Right lobe of liver (tissue), 6 donors: Measurements from ENCODE around the gene SPG21. TPM values are rescaled to one million over a fixed set of nuclear protein-coding genes. Genes with fewer than 3 reads are reported as not detected.
A peak's percentile ranks its signal among the peaks of the same experiment; 100 is the strongest.

Experiments used
- ATAC-seq, 4 donors: fragments of 200-7000 bp; cut with Tn5 transposase; one replicate each; pipeline ENCODE4 v1.9.1; 2020; ENCODE audit warnings: mild to moderate bottlenecking in 4 of 4, moderate library complexity in 4 of 4
- DNase-seq, 3 donors: peaks; one replicate each; pipeline ENCODE4 v3.0.0-alpha.2; 2020
- H3K27ac ChIP-seq, 3 donors: fragments of 200-600 bp; one replicate each; pipeline ENCODE4 v1.8.0; 2022
- H3K27me3 ChIP-seq, 2 donors: fragments of 200-600 bp; one replicate each; pipeline ENCODE4 v1.8.0; 2022
- H3K36me3 ChIP-seq, 4 donors: fragments of 200-600 bp; sonication (generic) in 1 of 4; one replicate each; pipeline versions ENCODE4 v1.5.1 to v1.8.0; 2017 to 2022; ENCODE audit warnings: control low read depth in 1 of 4
- H3K4me1 ChIP-seq, 4 donors: fragments of 200-600 bp; sonication (generic) in 1 of 4; one replicate each; pipeline versions ENCODE4 v1.5.1 to v1.8.0; 2017 to 2022; ENCODE audit warnings: control low read depth in 1 of 4
- H3K4me3 ChIP-seq, 3 donors: fragments of 200-600 bp; one replicate each; pipeline ENCODE4 v1.8.0; 2022
- H3K9me3 ChIP-seq, 4 donors: fragments of 200-600 bp; sonication (generic) in 1 of 4; one replicate each; pipeline versions ENCODE4 v1.5.1 to v1.8.0; 2017 to 2022; ENCODE audit warnings: control low read depth in 1 of 4
- POLR2A ChIP-seq: fragments of 450-650 bp; IDR thresholded peaks from one replicate; pipeline ENCODE4 v1.6.1; 2017; ENCODE audit warnings: antibody characterized with exemption, mild to moderate bottlenecking
- WGBS: methylation state at CpG from one replicate; pipeline ENCODE4 v1.1.6; 2018; ENCODE audit warnings: low coverage, low lambda C conversion rate; ENCODE audit not compliant: insufficient coverage; ENCODE audit errors: missing lambda C conversion rate; 5-methylcytosine and 5-hydroxymethylcytosine counted together
- intact Hi-C, 2 donors: fragments of 100-400 bp; cut with DNase I; formaldehyde crosslinking; loops; one replicate each; pipeline versions ENCODE4 v1.11.2 to v1.14.1; 2022
- long read RNA-seq: library from polyadenylated mRNA; unstranded; transcript quantifications from one replicate; pipeline ENCODE4 v2.0.0, GENCODE V29; 2019
- total RNA-seq, 6 experiments: library from RNA; depleted of rRNA in 2 of 6; stranded (reverse); fragments of >200 nt in 2 of 6; fragmentation: NEBNext Ultra II Directional in 3 of 6; extraction: Animal tissue kit (Norgen Biotek cat#: 25700) in 3 of 6; gene quantifications; one replicate each; pipeline versions ENCODE4 v1.1.0 to v1.2.4, GENCODE V29; 2016 to 2023
- TF ChIP-seq, protein P1 (sequence below), 4 donors: fragments of 200-600 bp in 3 of 4; fragments of 450-650 bp in 1 of 4; IDR thresholded peaks; one replicate each; pipeline versions ENCODE4 v1.5.1 to v1.8.0; 2016 to 2022; ENCODE audit warnings: antibody characterized with exemption in 4 of 4, mild to moderate bottlenecking in 2 of 4
- donor health status: DM: no; HTN: yes; CAD: no.
- donor health status: DM: no; HTN: no; CAD: no.
- donor health status: DM: no; HTN: no; CAD: no.
- donor health status: DM: no; HTN: yes; CAD: no.
- donor health status: DM: no; HTN: yes; CAD: no.

Gene SPG21
- total RNA-seq: 10 to 100 TPM; 35.2 to 70.4 (median 52.2) TPM
- long read RNA-seq, transcript SPG21-201 (9 exons, 1,822 nt): major isoform, 6 of 8 reads
- long read RNA-seq, partial matches to known transcripts: 1 of 8 reads
- long read RNA-seq, other reads (novel, unspliced or antisense): 1 of 8 reads

DNA sequence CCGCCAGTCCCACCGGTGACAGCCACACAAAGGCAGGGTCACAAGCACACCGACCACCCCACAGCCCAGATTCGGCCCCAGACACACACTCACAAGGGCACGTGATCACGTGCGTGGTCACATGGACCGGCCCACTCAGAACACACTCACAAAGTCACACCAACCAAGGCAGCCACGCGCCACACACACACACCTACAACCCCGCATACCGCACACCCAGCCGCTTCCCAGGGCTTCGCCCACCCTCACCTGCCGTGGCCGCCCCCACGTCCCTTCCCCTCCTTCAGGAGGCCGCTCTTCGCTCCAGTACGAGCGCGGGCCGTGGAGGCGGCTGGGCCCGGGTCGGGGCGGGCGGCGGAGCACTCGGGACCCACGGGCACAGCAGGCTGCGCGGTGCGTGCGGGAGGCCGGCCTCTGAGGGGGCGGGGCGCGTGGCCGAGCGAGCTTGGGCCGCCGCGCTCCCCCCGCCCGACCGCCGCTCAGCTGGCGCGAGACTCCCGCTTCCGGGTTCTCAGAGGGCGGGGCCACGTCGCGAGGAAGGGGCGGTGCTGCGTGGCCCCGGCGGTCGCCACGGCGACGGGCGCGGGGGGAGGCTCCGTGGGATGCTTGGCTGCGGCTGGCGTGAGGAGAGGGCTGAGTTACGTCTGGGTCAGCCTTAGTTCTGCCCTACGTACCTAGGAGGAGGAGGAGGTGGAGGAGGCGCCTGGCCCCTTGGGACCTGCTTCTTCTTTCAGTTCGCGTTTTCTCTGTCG is at the start of gene SPG21:
SPG21 (minus strand) TSS at position 499 of the 752 bp plus-strand sequence. CDS start 6,345 bp downstream, outside the sequence.
- peak within 1 kb of the TSS; percentile 92 to 95 (median 92) for H3K4me3 ChIP-seq
- H3K4me1 ChIP-seq: peaks cover 0 to 11% (median 2%) of the 10 kb centered on the region in 4 donors
- peak; percentile 94 to 97 (median 96) for DNase-seq
- H3K9me3 ChIP-seq: no peaks in the 10 kb centered on the region
- H3K27me3 ChIP-seq: no peaks in the 10 kb centered on the region
- ATAC-seq: peak; percentile 89 to 96 (median 94)
- WGBS: 0% methylated on average over 18 of the region's 75 CpGs
- peak within 1 kb of the TSS; percentile 93 to 98 (median 97) for H3K27ac ChIP-seq
- peak; percentile 71 for TF ChIP-seq POLR2A
- TF ChIP-seq, protein P1, sequence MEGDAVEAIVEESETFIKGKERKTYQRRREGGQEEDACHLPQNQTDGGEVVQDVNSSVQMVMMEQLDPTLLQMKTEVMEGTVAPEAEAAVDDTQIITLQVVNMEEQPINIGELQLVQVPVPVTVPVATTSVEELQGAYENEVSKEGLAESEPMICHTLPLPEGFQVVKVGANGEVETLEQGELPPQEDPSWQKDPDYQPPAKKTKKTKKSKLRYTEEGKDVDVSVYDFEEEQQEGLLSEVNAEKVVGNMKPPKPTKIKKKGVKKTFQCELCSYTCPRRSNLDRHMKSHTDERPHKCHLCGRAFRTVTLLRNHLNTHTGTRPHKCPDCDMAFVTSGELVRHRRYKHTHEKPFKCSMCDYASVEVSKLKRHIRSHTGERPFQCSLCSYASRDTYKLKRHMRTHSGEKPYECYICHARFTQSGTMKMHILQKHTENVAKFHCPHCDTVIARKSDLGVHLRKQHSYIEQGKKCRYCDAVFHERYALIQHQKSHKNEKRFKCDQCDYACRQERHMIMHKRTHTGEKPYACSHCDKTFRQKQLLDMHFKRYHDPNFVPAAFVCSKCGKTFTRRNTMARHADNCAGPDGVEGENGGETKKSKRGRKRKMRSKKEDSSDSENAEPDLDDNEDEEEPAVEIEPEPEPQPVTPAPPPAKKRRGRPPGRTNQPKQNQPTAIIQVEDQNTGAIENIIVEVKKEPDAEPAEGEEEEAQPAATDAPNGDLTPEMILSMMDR (IDR thresholded peaks at IDR 0.05): no peak
- no peaks in the 10 kb centered on the region for H3K36me3 ChIP-seq
- intact Hi-C loops: no loop called here

DNA sequence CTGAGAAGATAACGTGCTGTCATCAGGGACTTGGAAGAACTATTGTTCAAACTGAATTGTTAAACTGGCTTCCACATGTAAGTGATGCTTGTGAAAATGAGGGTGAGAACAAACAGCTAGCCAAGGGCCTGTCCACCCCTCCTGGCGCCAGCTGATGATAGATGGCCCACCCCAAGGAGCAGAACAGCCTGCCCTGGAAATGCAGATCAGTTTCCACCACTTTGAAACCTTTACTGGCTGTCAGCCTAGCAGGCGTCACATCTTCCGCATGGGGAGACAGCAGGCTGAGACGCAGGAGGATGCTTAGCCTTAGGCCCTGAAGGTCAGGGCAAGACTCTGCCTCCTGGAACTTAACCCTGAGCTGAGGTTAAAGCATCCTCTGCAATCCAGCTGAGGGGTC is 49.1 kb upstream of the SPG21 start:
- no peaks in the 10 kb centered on the region for H3K36me3 ChIP-seq
- TF ChIP-seq, protein P1 (IDR thresholded peaks at IDR 0.05): no peak
- TF ChIP-seq POLR2A: no peak
- WGBS: 68% methylated on average over 4 of the region's 5 CpGs
- ATAC-seq: peak in 1 of 4 donors; percentile 38
- no peaks in the 10 kb centered on the region for H3K27me3 ChIP-seq
- no peak overlapping the region for H3K27ac ChIP-seq
- no peak overlapping the region for H3K4me3 ChIP-seq
- H3K9me3 ChIP-seq: no peaks in the 10 kb centered on the region
- H3K4me1 ChIP-seq: peaks cover 0 to 7% (median 3%) of the 10 kb centered on the region in 4 donors
- intact Hi-C loops: loop anchor here in 1 of 2 donors (10.0 kb wide), 1 partner anchor 236 kb away; no protein-coding TSS in a partner anchor
- no peak for DNase-seq

DNA sequence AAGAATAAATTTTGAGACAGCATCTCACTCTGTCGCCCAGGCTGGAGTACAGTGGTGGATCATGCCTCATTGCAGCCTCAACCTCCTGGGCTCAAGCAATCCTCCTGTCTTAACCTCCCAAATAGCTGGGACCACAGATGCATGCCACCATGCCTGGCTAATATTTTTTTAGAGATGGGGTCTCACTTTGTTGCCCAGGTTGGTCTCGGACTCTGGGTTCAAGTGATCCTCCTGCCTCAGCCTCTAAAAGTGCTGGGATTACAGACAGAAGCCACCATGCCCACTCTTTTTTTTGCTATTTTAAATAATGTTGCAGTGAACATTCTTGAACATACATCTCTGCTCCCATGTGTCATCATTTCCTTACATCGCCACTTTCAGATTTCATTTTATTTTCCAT is 48.7 kb upstream of the SPG21 start:
- DNase-seq (no peak), ATAC-seq (no peak)
- H3K9me3 ChIP-seq: no peaks in the 10 kb centered on the region
- intact Hi-C loops: loop anchor here in 1 of 2 donors (10.0 kb wide), 1 partner anchor 236 kb away; no protein-coding TSS in a partner anchor
- no peaks in the 10 kb centered on the region for H3K27me3 ChIP-seq
- 88% methylated on average over 2 of the region's 3 CpGs for WGBS
- H3K4me3 ChIP-seq: no peak overlapping the region
- TF ChIP-seq, protein P1 (IDR thresholded peaks at IDR 0.05): no peak
- TF ChIP-seq POLR2A: no peak
- H3K27ac ChIP-seq: no peak overlapping the region
- peaks cover 0 to 7% (median 3%) of the 10 kb centered on the region in 4 donors for H3K4me1 ChIP-seq
- no peaks in the 10 kb centered on the region for H3K36me3 ChIP-seq

DNA sequence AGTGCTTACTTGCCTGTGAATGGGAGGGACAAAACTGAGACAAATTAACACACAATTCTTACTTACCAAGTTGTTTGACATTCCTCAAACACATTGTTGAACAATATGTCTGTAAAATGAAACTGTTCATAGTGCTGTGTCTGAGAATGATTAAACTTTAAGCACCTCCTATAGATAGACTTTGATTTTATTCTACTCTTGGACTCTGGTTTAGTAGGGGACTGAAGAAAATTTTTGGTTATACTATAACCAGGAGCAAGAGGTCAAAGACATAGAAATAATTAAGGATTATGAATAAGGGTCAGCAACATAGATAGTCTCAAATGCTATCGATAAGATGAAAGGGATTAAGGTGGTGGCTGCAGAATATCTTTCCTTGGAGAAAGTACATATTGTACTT is 47.6 kb upstream of the SPG21 start:
- peaks cover 0 to 17% (median 7%) of the 10 kb centered on the region in 4 donors for H3K4me1 ChIP-seq
- no peak overlapping the region for H3K27ac ChIP-seq
- 62% methylated on average over 1 of the region's 1 CpG for WGBS
- ATAC-seq (no peak), DNase-seq (no peak)
- no peaks in the 10 kb centered on the region for H3K9me3 ChIP-seq
- intact Hi-C loops: loop anchor here in 1 of 2 donors (10.0 kb wide), 1 partner anchor 237 kb away; no protein-coding TSS in a partner anchor
- H3K36me3 ChIP-seq: no peaks in the 10 kb centered on the region
- no peak for TF ChIP-seq POLR2A
- TF ChIP-seq, protein P1 (IDR thresholded peaks at IDR 0.05): no peak
- H3K4me3 ChIP-seq: no peak overlapping the region
- H3K27me3 ChIP-seq: no peaks in the 10 kb centered on the region
